ENCODE measurements around the gene OPRPN.

The OPRPN gene

DNA sequence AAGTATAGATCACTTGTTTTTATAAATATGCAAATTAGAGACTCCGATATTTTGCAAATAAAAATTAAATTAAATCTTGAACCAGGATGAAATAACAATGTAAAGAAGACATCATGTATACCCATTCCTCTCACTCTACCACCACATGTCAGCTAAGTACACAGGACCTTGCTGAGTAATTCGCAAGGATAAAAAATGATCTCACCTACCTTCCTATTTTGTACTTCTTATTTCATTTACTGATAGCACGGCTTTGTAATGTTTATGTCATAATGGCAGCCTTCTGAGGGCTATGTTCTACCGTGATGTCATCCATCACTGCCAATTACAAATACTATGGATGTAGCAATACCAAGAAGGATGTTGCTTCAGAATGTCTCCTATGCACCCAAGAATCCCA is 25.8 kb upstream of the OPRPN start:
- TF ChIP-seq, protein P1, sequence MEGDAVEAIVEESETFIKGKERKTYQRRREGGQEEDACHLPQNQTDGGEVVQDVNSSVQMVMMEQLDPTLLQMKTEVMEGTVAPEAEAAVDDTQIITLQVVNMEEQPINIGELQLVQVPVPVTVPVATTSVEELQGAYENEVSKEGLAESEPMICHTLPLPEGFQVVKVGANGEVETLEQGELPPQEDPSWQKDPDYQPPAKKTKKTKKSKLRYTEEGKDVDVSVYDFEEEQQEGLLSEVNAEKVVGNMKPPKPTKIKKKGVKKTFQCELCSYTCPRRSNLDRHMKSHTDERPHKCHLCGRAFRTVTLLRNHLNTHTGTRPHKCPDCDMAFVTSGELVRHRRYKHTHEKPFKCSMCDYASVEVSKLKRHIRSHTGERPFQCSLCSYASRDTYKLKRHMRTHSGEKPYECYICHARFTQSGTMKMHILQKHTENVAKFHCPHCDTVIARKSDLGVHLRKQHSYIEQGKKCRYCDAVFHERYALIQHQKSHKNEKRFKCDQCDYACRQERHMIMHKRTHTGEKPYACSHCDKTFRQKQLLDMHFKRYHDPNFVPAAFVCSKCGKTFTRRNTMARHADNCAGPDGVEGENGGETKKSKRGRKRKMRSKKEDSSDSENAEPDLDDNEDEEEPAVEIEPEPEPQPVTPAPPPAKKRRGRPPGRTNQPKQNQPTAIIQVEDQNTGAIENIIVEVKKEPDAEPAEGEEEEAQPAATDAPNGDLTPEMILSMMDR (IDR thresholded peaks at IDR 0.05; ENCODE audit: insufficient read depth, missing control alignments) = no peak
- FAIRE-seq (no peak), DNase-seq (ENCODE audit: insufficient read length, low spot score) (no peak)

DNA sequence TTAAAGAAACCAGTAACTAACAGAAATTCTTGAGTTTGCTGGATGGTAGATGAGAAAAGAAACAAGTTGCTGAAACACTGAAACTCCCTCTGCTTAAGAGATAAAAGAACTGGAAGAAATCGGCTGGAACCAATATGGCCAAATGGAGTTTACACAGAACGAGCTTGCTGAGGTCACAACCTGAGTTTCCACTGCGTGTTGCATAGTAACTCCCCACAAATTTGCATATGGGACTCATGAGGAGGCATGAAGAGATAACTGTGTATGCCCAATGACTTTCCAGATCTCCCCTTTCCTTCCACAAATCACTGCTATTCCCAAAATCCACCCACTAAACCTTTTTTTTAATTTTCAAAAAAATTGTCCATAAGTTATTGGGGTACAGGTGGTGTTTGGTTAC is 25.0 kb upstream of the OPRPN start:
- FAIRE-seq = no peak
- TF ChIP-seq, protein P1 (IDR thresholded peaks at IDR 0.05; ENCODE audit: insufficient read depth, missing control alignments) = no peak

DNA sequence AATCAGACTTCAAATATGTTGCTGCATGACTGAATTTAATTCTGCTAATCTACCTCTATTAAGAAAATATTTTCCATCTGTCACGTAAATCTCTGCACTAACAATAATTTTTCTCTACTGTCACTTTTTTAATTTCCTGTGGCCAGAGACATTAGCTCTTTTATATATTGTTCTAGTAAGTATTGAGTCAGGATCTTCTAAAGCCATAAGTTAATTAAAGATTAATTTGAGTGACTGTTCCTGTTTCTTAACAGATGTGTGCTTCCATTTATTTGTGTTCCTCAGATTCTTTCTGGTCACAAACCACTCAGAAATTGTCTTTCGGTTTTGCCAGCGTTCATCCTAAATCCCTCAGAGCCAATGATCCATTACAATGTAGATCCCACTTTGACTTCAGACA is 17.2 kb upstream of the OPRPN start:
- no peak for FAIRE-seq

More for the DNA sequence above, 25.0 kb upstream of the OPRPN start:
- no peak for DNase-seq (ENCODE audit: insufficient read length, low spot score)

GRCh38 chr4:70382691-70383181 is 15.0 kb upstream of the OPRPN start, which contains the start of gene SMR3B:
TSS of gene SMR3B (plus strand) at chr4:70383131. CDS start at chr4:70384511, 1,380 bp downstream.
- TF ChIP-seq, protein P1 (IDR thresholded peaks at IDR 0.05; ENCODE audit: insufficient read depth, missing control alignments) = no peak
- no peak for FAIRE-seq

More for the DNA sequence above, 17.2 kb upstream of the OPRPN start:
- TF ChIP-seq, protein P1 (IDR thresholded peaks at IDR 0.05; ENCODE audit: insufficient read depth, missing control alignments) = no peak
- no peak for DNase-seq (ENCODE audit: insufficient read length, low spot score)

DNA sequence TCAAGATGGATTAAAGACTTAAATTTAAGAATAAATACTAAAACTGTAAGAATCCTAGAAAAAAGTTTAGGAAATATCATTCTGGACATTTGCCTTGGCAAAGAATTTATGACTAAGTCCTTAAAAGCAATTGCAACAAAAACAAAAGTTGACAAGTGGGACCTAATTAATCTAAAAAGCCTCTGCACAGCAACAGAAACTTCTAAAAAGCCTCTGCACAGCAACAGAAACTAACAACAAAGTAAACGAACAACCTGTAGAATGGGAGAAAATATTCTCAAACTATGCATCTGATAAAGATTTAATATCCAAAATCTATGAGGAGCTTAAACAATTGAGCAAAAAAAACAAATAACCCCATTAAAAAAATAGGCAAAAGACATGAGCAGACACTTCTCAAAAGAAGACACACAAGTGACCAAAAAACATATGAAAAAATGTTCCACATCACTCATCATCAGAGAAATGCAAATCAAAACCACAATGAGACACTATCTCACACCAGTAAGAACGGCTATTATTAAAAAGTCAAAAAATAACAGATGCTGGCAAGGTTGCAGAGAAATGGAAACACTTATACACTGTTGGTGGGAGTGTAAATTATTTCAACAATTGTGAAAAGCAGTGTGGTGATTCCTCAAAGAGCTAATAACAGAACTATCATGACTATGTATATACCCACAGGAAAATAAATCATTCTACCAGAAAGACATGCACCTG is 5.5 kb upstream of the OPRPN start:
- FAIRE-seq (no peak), DNase-seq (ENCODE audit: insufficient read length, low spot score) (no peak)
- TF ChIP-seq, protein P1 (IDR thresholded peaks at IDR 0.05; ENCODE audit: insufficient read depth, missing control alignments) = no peak

More at GRCh38 chr4:70382691-70383181, 15.0 kb upstream of the OPRPN start, which contains the start of gene SMR3B:
- no peak for DNase-seq (ENCODE audit: insufficient read length, low spot score)

DNA sequence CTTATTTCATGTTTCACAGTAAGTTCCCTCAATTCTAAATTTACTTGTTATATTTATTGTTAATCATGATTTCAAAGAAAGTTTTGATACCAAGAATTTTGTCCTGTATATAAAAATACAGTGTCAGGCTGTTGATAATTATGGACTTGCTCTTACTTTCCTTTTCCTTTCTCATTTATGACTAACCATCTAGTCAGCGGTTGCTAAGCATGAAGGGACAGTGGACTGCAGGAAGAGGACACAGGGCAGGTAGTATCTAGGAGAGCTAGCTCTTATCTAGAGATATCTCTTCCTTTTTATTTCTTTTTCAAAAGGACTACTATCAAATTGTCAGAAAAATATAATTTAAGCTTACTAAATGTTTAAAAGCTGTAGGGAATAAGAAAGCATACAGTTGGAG is 1.6 kb downstream of the OPRPN start:
- DNase-seq (ENCODE audit: insufficient read length, low spot score) (no peak), FAIRE-seq (no peak)
- TF ChIP-seq, protein P1 (IDR thresholded peaks at IDR 0.05; ENCODE audit: insufficient read depth, missing control alignments) = no peak

DNA sequence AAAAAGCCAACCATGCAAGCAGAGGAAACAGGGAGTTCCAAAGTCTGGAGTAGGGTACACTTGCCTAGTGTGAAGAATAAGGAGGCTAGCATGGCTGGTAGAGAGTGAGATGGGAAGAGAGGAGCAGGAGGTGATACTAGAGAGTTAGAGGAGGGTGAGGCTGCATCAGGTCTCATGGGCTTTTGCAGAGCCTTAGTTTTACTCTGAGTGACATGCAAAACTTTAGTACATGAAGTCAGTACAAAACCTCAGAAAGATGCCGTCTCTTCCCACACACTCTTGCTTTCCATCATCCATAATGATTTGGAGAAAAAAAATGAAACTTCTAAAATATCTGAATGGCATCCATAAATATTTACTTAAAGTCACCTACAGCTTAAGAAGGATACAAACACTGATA is 5.0 kb downstream of the OPRPN start:
- DNase-seq (ENCODE audit: insufficient read length, low spot score) (no peak), FAIRE-seq (no peak)
- TF ChIP-seq, protein P1 (IDR thresholded peaks at IDR 0.05; ENCODE audit: insufficient read depth, missing control alignments) = no peak

Measured in D721Med (cell line).